Measurements from ENCODE around the gene KIF3A.

KIF3A gene

DNA sequence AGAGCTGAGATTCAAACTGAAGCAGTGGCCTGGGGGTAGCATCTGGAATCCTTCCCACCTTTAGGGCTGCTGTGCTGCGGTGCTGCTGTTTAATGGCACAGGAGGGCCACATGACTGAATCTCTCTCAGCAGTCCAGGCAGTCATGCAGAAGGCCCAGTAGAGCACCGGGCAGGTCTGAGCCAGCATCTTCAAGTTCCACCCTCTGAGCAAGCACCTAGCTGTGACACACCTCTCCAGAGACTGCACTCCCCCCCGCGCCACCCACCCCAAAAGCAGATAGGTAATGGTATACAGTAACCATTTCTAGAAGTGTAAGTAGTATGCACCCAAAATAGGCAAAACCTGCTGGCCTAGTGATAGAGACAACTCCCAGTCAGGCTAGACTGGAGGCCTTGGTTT lies 55.4 kb downstream of the KIF3A start:
- Histone ChIP-seq H4K8ac (ENCODE audit: low read depth, low read length) (no peak overlapping the region), H3K14ac (ENCODE audit: low read length) (no peak overlapping the region), H2BK120ac (ENCODE audit: low read depth, low read length) (no peak overlapping the region), H3K4me3 (ENCODE audit: low read length in 2 of 2) (no peak overlapping the region), H2BK12ac (ENCODE audit: low read length) (no peak overlapping the region), H3K9me3 (replicated peaks in 1 of 2; ENCODE audit: control insufficient read depth in 2 of 2, insufficient read depth in 1 of 2, low read depth in 1 of 2, low read length in 2 of 2) (no peaks in the 10 kb centered on the region), H3K9ac (ENCODE audit: low read depth, low read length, poor library complexity) (no peak overlapping the region), H3K27me3 (ENCODE audit: control insufficient read depth in 3 of 3, insufficient read depth in 3 of 3, low read depth in 1 of 3, low read length in 3 of 3) (no peaks in the 10 kb centered on the region), H2BK5ac (ENCODE audit: low read length) (no peak overlapping the region), H3K4ac (ENCODE audit: low read length) (no peak overlapping the region), H3K27ac (replicated peaks; ENCODE audit: low read length) (no peak overlapping the region), H3K18ac (ENCODE audit: low read length) (no peak overlapping the region), H2AK5ac (ENCODE audit: low read depth, low read length) (no peak overlapping the region), H3K4me2 (ENCODE audit: insufficient read depth, low read length, poor library complexity, severe bottlenecking) (no peak overlapping the region), H3K36me3 (replicated peaks in 1 of 2; ENCODE audit: control insufficient read depth in 2 of 2, insufficient read depth in 2 of 2, low read length in 2 of 2) (no peaks in the 10 kb centered on the region), H3K23ac (ENCODE audit: low read depth, low read length, poor library complexity) (no peak overlapping the region), H3K79me1 (ENCODE audit: low read depth, low read length) (no peaks in the 10 kb centered on the region), H4K91ac (ENCODE audit: low read depth, low read length, poor library complexity) (no peak overlapping the region), H2AFZ (ENCODE audit: low read length) (no peak overlapping the region), H3K4me1 (ENCODE audit: control insufficient read depth in 2 of 2, insufficient read depth in 1 of 2, low read depth in 1 of 2, low read length in 2 of 2) (peaks cover 0 to 2% of the 10 kb centered on the region in 2 donors), H2BK15ac (ENCODE audit: low read length) (no peak overlapping the region)
- DNase-seq (ENCODE audit: low spot score) = no peak
- WGBS, 2 donors (ENCODE audit: extremely low coverage in 2 of 2, insufficient read length in 2 of 2, insufficient replicate concordance in 1 of 2) = no CpG with 5 or more reads among the region's 4 CpGs

DNA sequence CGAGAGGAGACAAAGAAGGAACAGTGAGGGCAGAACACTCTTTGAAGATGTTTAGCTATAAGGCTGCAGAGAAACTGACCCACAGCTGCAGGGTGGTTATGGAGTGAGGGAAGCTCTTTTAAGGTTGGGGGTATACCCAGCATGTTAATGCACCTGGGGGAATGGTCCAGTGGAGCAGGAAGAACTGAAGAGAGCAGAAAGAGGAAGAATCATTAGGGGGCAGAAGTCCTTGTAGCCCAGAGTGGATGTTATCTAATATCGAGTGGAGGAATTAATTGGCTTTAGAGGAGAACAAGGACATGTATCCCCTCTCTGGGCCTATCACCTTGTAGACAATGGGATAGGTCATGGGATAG lies 55.9 kb downstream of the KIF3A start:
- H3K23ac ChIP-seq (ENCODE audit: low read depth, low read length, poor library complexity) = no peak overlapping the region
- H4K8ac ChIP-seq (ENCODE audit: low read depth, low read length) = no peak overlapping the region
- no peak overlapping the region for H3K4me3 ChIP-seq (ENCODE audit: low read length in 2 of 2)
- no peak overlapping the region for H3K4ac ChIP-seq (ENCODE audit: low read length)
- no peak overlapping the region for H3K9ac ChIP-seq (ENCODE audit: low read depth, low read length, poor library complexity)
- WGBS, 2 donors (ENCODE audit: extremely low coverage in 2 of 2, insufficient read length in 2 of 2, insufficient replicate concordance in 1 of 2) = no CpG with 5 or more reads among the region's 2 CpGs
- DNase-seq (ENCODE audit: low spot score) = no peak
- no peak overlapping the region for H3K14ac ChIP-seq (ENCODE audit: low read length)
- no peaks in the 10 kb centered on the region for H3K79me1 ChIP-seq (ENCODE audit: low read depth, low read length)
- no peaks in the 10 kb centered on the region for H3K36me3 ChIP-seq (replicated peaks in 1 of 2; ENCODE audit: control insufficient read depth in 2 of 2, insufficient read depth in 2 of 2, low read length in 2 of 2)
- H2BK5ac ChIP-seq (ENCODE audit: low read length) = no peak overlapping the region
- H2BK120ac ChIP-seq (ENCODE audit: low read depth, low read length) = no peak overlapping the region
- H3K4me2 ChIP-seq (ENCODE audit: insufficient read depth, low read length, poor library complexity, severe bottlenecking) = no peak overlapping the region
- H2AFZ ChIP-seq (ENCODE audit: low read length) = no peak overlapping the region
- no peaks in the 10 kb centered on the region for H3K27me3 ChIP-seq (ENCODE audit: control insufficient read depth in 3 of 3, insufficient read depth in 3 of 3, low read depth in 1 of 3, low read length in 3 of 3)
- no peak overlapping the region for H2BK12ac ChIP-seq (ENCODE audit: low read length)
- H3K27ac ChIP-seq (replicated peaks; ENCODE audit: low read length) = no peak overlapping the region
- H4K91ac ChIP-seq (ENCODE audit: low read depth, low read length, poor library complexity) = no peak overlapping the region
- H2BK15ac ChIP-seq (ENCODE audit: low read length) = no peak overlapping the region
- H3K4me1 ChIP-seq (ENCODE audit: control insufficient read depth in 2 of 2, insufficient read depth in 1 of 2, low read depth in 1 of 2, low read length in 2 of 2) = peaks cover 0 to 2% of the 10 kb centered on the region in 2 donors
- H3K9me3 ChIP-seq (replicated peaks in 1 of 2; ENCODE audit: control insufficient read depth in 2 of 2, insufficient read depth in 1 of 2, low read depth in 1 of 2, low read length in 2 of 2) = no peaks in the 10 kb centered on the region
- H2AK5ac ChIP-seq (ENCODE audit: low read depth, low read length) = no peak overlapping the region
- no peak overlapping the region for H3K18ac ChIP-seq (ENCODE audit: low read length)

DNA sequence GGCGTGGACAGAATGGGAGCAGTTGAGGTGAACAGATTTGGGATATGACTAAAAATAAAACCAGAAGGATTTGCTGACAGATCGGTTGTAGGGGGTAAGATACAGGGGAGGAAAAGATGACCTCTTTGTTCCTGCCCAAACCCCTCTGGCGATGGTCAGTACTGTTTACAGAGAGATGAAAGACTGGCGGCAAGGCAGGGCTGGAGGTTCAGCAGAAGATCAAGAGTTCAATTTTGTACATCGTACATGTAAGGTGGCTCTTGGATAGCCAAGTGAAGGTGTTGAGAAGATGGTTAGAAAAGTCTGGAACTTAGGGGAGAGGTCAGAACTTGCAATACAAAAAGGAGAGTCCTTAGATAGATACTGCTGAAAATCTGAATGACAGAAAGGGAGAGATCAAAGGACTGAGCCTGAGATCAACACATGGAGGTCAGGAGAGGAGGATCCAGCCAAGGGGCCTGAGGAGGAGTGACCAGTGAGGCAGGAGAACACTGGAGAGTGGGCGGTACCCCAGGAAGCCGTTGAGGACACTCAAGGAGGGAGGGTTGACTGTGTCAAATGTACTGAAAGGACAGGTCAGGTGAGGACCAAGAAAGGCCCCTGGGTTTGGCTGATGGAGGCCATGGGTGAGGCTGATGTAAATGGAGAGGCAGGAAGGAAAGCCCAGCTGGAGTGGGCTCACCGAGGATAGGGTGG lies 56.4 kb downstream of the KIF3A start:
- peak overlapping the region; percentile 50 for H4K8ac ChIP-seq (ENCODE audit: low read depth, low read length)
- no peak overlapping the region for H2BK120ac ChIP-seq (ENCODE audit: low read depth, low read length)
- no peak overlapping the region for H3K9ac ChIP-seq (ENCODE audit: low read depth, low read length, poor library complexity)
- no peak overlapping the region for H2BK15ac ChIP-seq (ENCODE audit: low read length)
- no peaks in the 10 kb centered on the region for H3K9me3 ChIP-seq (replicated peaks in 1 of 2; ENCODE audit: control insufficient read depth in 2 of 2, insufficient read depth in 1 of 2, low read depth in 1 of 2, low read length in 2 of 2)
- peaks cover 0 to 2% of the 10 kb centered on the region in 2 donors for H3K4me1 ChIP-seq (ENCODE audit: control insufficient read depth in 2 of 2, insufficient read depth in 1 of 2, low read depth in 1 of 2, low read length in 2 of 2)
- no peaks in the 10 kb centered on the region for H3K79me1 ChIP-seq (ENCODE audit: low read depth, low read length)
- H3K36me3 ChIP-seq (replicated peaks in 1 of 2; ENCODE audit: control insufficient read depth in 2 of 2, insufficient read depth in 2 of 2, low read length in 2 of 2) = no peaks in the 10 kb centered on the region
- peaks cover 0 to 3% (median 0%) of the 10 kb centered on the region in 3 experiments for H3K27me3 ChIP-seq (ENCODE audit: control insufficient read depth in 3 of 3, insufficient read depth in 3 of 3, low read depth in 1 of 3, low read length in 3 of 3)
- H2BK5ac ChIP-seq (ENCODE audit: low read length) = no peak overlapping the region
- H2AK5ac ChIP-seq (ENCODE audit: low read depth, low read length) = no peak overlapping the region
- H3K14ac ChIP-seq (ENCODE audit: low read length) = no peak overlapping the region
- peak overlapping the region; percentile 27 for H3K23ac ChIP-seq (ENCODE audit: low read depth, low read length, poor library complexity)
- H3K4me2 ChIP-seq (ENCODE audit: insufficient read depth, low read length, poor library complexity, severe bottlenecking) = no peak overlapping the region
- no peak for DNase-seq (ENCODE audit: low spot score)
- no peak overlapping the region for H2AFZ ChIP-seq (ENCODE audit: low read length)
- no peak overlapping the region for H3K4ac ChIP-seq (ENCODE audit: low read length)
- no peak overlapping the region for H3K18ac ChIP-seq (ENCODE audit: low read length)
- H4K91ac ChIP-seq (ENCODE audit: low read depth, low read length, poor library complexity) = no peak overlapping the region
- no peak overlapping the region for H2BK12ac ChIP-seq (ENCODE audit: low read length)
- WGBS, 2 donors (ENCODE audit: extremely low coverage in 2 of 2, insufficient read length in 2 of 2, insufficient replicate concordance in 1 of 2) = no CpG with 5 or more reads among the region's 8 CpGs
- no peak overlapping the region for H3K27ac ChIP-seq (replicated peaks; ENCODE audit: low read length)
- no peak overlapping the region for H3K4me3 ChIP-seq (ENCODE audit: low read length in 2 of 2)

DNA sequence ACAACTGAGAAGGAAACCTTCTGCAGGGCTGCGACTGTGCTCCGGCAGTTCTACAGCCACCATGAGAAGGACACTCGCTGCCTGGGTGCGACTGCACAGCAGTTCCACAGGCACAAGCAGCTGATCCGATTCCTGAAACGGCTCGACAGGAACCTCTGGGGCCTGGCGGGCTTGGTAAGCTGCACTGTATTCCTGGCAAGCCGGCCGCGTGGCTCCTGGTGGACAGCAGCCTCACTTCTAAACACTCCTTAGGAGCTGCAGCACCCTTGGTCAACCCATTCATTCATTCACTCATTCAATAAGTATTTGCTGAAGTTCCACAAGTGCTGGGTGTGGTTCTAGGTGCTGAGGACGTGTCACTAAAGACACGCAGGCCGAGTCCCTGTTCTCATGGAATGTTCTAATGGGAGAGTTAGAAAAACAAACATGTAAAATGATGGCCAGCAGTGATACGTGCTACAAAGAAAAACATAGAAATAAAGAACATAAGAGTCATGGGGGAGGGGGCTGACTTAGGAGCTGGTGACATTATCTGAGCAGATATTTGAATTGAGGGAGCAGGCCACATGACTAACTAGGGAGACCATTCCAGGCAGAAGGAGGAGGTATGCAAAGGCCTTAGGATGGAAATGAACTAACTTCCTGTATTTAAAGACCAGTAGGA lies 57.5 kb downstream of the KIF3A start:
- H3K4me3 ChIP-seq (ENCODE audit: low read length in 2 of 2) = no peak overlapping the region
- H3K23ac ChIP-seq (ENCODE audit: low read depth, low read length, poor library complexity) = peak overlapping the region; percentile 39
- no peak overlapping the region for H3K9ac ChIP-seq (ENCODE audit: low read depth, low read length, poor library complexity)
- H2AK5ac ChIP-seq (ENCODE audit: low read depth, low read length) = no peak overlapping the region
- peaks cover 0 to 2% of the 10 kb centered on the region in 2 donors for H3K4me1 ChIP-seq (ENCODE audit: control insufficient read depth in 2 of 2, insufficient read depth in 1 of 2, low read depth in 1 of 2, low read length in 2 of 2)
- no peak overlapping the region for H3K4ac ChIP-seq (ENCODE audit: low read length)
- H3K27me3 ChIP-seq (ENCODE audit: control insufficient read depth in 3 of 3, insufficient read depth in 3 of 3, low read depth in 1 of 3, low read length in 3 of 3) = peaks cover 0 to 8% (median 0%) of the 10 kb centered on the region in 3 experiments
- no peak for DNase-seq (ENCODE audit: low spot score)
- no peak overlapping the region for H2BK12ac ChIP-seq (ENCODE audit: low read length)
- H2BK5ac ChIP-seq (ENCODE audit: low read length) = no peak overlapping the region
- no peak overlapping the region for H3K27ac ChIP-seq (replicated peaks; ENCODE audit: low read length)
- no peak overlapping the region for H3K18ac ChIP-seq (ENCODE audit: low read length)
- H3K14ac ChIP-seq (ENCODE audit: low read length) = no peak overlapping the region
- H2BK15ac ChIP-seq (ENCODE audit: low read length) = no peak overlapping the region
- H4K8ac ChIP-seq (ENCODE audit: low read depth, low read length) = no peak overlapping the region
- H3K36me3 ChIP-seq (replicated peaks in 1 of 2; ENCODE audit: control insufficient read depth in 2 of 2, insufficient read depth in 2 of 2, low read length in 2 of 2) = no peaks in the 10 kb centered on the region
- H2BK120ac ChIP-seq (ENCODE audit: low read depth, low read length) = no peak overlapping the region
- H3K79me1 ChIP-seq (ENCODE audit: low read depth, low read length) = no peaks in the 10 kb centered on the region
- no CpG with 5 or more reads among the region's 15 CpGs for WGBS, 2 donors (ENCODE audit: extremely low coverage in 2 of 2, insufficient read length in 2 of 2, insufficient replicate concordance in 1 of 2)
- H3K9me3 ChIP-seq (replicated peaks in 1 of 2; ENCODE audit: control insufficient read depth in 2 of 2, insufficient read depth in 1 of 2, low read depth in 1 of 2, low read length in 2 of 2) = no peaks in the 10 kb centered on the region
- no peak overlapping the region for H4K91ac ChIP-seq (ENCODE audit: low read depth, low read length, poor library complexity)
- no peak overlapping the region for H2AFZ ChIP-seq (ENCODE audit: low read length)
- H3K4me2 ChIP-seq (ENCODE audit: insufficient read depth, low read length, poor library complexity, severe bottlenecking) = no peak overlapping the region

All from neuronal stem cell (in vitro differentiated cells).